Neural progenitor cell (in vitro differentiated cells): Measurements from ENCODE around the gene WASHC2C. TPM values are rescaled to one million over a fixed set of nuclear protein-coding genes. Genes with fewer than 3 reads are reported as not detected.
"Not testable (repeated sequence)": the region's sequence is repeated elsewhere in the genome, so short reads cannot be mapped to it uniquely, and the experiment has no call there.

Experiments
- DNase-seq: peaks from one replicate; pipeline ENCODE4 v3.0.0-alpha.2; 2016; ENCODE audit warnings: low spot score
- H2AFZ ChIP-seq: fragments of 200-600 bp; sonication (generic); replicated peaks from 2 replicates; pipeline ENCODE4 v1.6.1; 2016; ENCODE audit warnings: antibody characterized with exemption
- H3F3A ChIP-seq: fragments of 200-600 bp; sonication (generic); 2 replicates; pipeline ENCODE4 v1.6.1; 2016; ENCODE audit warnings: antibody characterized with exemption, low read depth
- H3K27ac ChIP-seq: fragments of 200-600 bp; sonication (generic); 2 replicates; pipeline ENCODE4 v1.5.1; 2016; ENCODE audit warnings: mild to moderate bottlenecking
- H3K27me3 ChIP-seq: fragments of 200-600 bp; sonication (generic); 2 replicates; pipeline ENCODE4 v1.6.1; 2016; ENCODE audit warnings: mild to moderate bottlenecking, moderate library complexity
- H3K36me3 ChIP-seq: fragments of 200-600 bp; sonication (generic); 2 replicates; pipeline ENCODE4 v1.5.1; 2016
- H3K4me1 ChIP-seq: fragments of 200-600 bp; sonication (generic); 2 replicates; pipeline ENCODE4 v1.6.1; 2016; ENCODE audit warnings: mixed run types
- H3K4me2 ChIP-seq: fragments of 200-600 bp; sonication (generic); 2 replicates; pipeline ENCODE4 v1.6.1; 2016
- H3K4me3 ChIP-seq: fragments of 200-600 bp; sonication (generic); 2 replicates; pipeline ENCODE4 v1.5.1; 2016
- H3K79me2 ChIP-seq: fragments of 200-600 bp; sonication (generic); 2 replicates; pipeline ENCODE4 v1.6.1; 2016; ENCODE audit warnings: low read depth
- H3K9ac ChIP-seq: fragments of 200-600 bp; sonication (generic); 2 replicates; pipeline ENCODE4 v1.6.1; 2016
- H3K9me3 ChIP-seq: fragments of 200-600 bp; sonication (generic); 2 replicates; pipeline ENCODE4 v1.5.1; 2016; ENCODE audit warnings: low read depth
- H4K20me1 ChIP-seq: fragments of 200-600 bp; sonication (generic); 2 replicates; pipeline ENCODE4 v1.6.1; 2016; ENCODE audit warnings: low read depth
- H3K27ac Mint-ChIP-seq: 3 replicates; pipeline ENCODE4 v1.8.0; 2021; ENCODE audit warnings: mixed read lengths
- H3K27me3 Mint-ChIP-seq: 2 replicates; pipeline ENCODE4 v1.8.0; 2022; ENCODE audit warnings: low read depth, mild to moderate bottlenecking, inconsistent platforms, moderate library complexity, mixed read lengths; ENCODE audit not compliant: insufficient read depth
- H3K36me3 Mint-ChIP-seq: 3 replicates; pipeline ENCODE4 v1.8.0; 2021; ENCODE audit warnings: mixed read lengths
- H3K4me1 Mint-ChIP-seq: 3 replicates; pipeline ENCODE4 v1.8.0; 2021; ENCODE audit warnings: mixed read lengths
- H3K4me3 Mint-ChIP-seq: 3 replicates; pipeline ENCODE4 v1.8.0; 2021; ENCODE audit warnings: mild to moderate bottlenecking, moderate library complexity, mixed read lengths
- H3K9me3 Mint-ChIP-seq: 3 replicates; pipeline ENCODE4 v1.8.0; 2020; ENCODE audit warnings: mixed read lengths
- total RNA-seq: library from RNA; depleted of rRNA; stranded (reverse); fragments of >200 nt; gene quantifications from 2 replicates; pipeline ENCODE4 v1.2.3, GENCODE V29; 2015; ENCODE audit warnings: low replicate concordance

WASHC2C gene
- 24.6 and 33.0 TPM in 2 replicates for total RNA-seq

- H3F3A ChIP-seq, H3K27me3 Mint-ChIP-seq, H3K36me3 ChIP-seq, H3K9me3 ChIP-seq, H3K4me1 ChIP-seq, H4K20me1 ChIP-seq, H3K36me3 Mint-ChIP-seq, H3K79me2 ChIP-seq, H3K9me3 Mint-ChIP-seq, H3K27ac ChIP-seq, H3K4me1 Mint-ChIP-seq: not testable (repeated sequence)
- Histone ChIP-seq H3K4me2 (peak within 1 kb of the TSS; percentile 72), H2AFZ (peak within 1 kb of the TSS; percentile 82), H3K4me3 (peak within 1 kb of the TSS; percentile 70), H3K9ac (peak within 1 kb of the TSS; percentile 84), H3K27me3 (peaks cover 12% of the 10 kb centered on the region)
- peak within 1 kb of the TSS; percentile 84 for H3K4me3 Mint-ChIP-seq
- H3K27ac Mint-ChIP-seq = peak within 1 kb of the TSS; percentile 74
- peak; percentile 85 for DNase-seq
Measured at GRCh38 chr10:45726703-45727420, at the start of gene WASHC2C. WASHC2C (plus strand) TSS chr10:45727266; CDS start chr10:45727318, 52 bp downstream.

DNA sequence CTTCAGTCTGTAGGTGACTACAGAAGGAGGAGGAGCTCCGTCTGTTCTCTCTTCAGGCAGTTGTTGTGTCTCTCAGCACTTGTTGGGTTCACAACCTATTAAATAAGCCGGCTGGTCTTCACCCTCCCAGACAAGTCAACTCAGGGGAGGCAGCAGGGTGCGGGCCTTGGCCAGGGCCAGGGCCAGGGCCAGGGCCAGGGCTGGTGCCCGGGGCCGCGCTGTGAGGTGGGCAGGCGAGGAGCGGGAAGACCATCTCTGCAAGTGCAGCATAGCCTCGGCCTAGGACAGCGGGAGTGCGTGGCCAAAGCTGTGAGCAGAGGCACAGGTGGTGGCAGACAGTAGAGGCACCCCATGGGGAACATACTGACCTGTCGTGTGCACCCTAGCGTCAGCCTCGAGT, 48.6 kb upstream of the WASHC2C start:
- H3K27ac Mint-ChIP-seq, H3K4me2 ChIP-seq, H3K27me3 Mint-ChIP-seq, H3F3A ChIP-seq, H3K4me3 ChIP-seq, H3K27ac ChIP-seq, H3K36me3 ChIP-seq, H3K79me2 ChIP-seq, H3K4me3 Mint-ChIP-seq, H3K9me3 Mint-ChIP-seq, H3K4me1 ChIP-seq, H3K9me3 ChIP-seq, H2AFZ ChIP-seq, H3K9ac ChIP-seq, H4K20me1 ChIP-seq, H3K4me1 Mint-ChIP-seq, H3K36me3 Mint-ChIP-seq, H3K27me3 ChIP-seq, DNase-seq: not testable (repeated sequence)

DNA sequence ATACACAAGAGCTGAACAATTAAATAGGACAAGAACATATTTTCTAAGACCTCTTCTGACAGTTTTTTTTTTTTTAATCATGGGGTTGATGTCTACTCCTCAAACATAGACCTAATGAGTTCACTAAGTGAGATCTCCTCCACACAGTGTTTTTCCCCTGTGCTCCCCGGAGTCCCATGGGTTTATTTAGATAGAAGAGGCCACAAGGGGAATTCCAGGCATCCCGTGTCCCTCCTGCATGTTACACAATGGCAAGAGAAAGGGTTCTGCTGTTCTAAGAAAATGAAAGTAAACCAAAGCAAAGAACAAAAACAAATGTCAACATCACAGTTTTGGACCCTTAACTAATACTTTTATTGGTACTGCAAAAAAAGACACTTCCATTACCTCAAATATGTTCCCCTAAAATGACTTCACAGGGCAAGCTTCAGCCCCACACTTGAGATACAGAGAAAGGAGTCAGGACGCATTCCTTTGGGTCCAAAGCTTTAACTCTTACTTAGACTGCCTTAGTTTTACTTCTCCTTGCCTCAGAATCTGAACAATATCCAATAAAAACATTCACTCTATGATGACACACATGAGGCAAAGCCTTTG, 16.8 kb upstream of the WASHC2C start:
- not testable (repeated sequence) for H3K9me3 Mint-ChIP-seq, H3K27me3 ChIP-seq, H3K36me3 Mint-ChIP-seq, H3K4me1 Mint-ChIP-seq, H3F3A ChIP-seq, H3K27ac Mint-ChIP-seq, H3K4me2 ChIP-seq, H3K79me2 ChIP-seq, DNase-seq, H3K4me3 ChIP-seq, H3K4me1 ChIP-seq, H3K4me3 Mint-ChIP-seq, H3K36me3 ChIP-seq, H3K9ac ChIP-seq, H3K9me3 ChIP-seq, H3K27me3 Mint-ChIP-seq, H3K27ac ChIP-seq, H4K20me1 ChIP-seq
- peak overlapping the region; percentile 2 for H2AFZ ChIP-seq

- not testable (repeated sequence) for H3K4me2 ChIP-seq, H3K27me3 Mint-ChIP-seq, H3K27ac Mint-ChIP-seq, H3K27ac ChIP-seq, H2AFZ ChIP-seq, H3F3A ChIP-seq, H3K9me3 Mint-ChIP-seq, H3K4me3 ChIP-seq, H3K4me1 Mint-ChIP-seq, H3K36me3 Mint-ChIP-seq, H3K9me3 ChIP-seq, H3K27me3 ChIP-seq, H3K4me3 Mint-ChIP-seq, DNase-seq, H3K36me3 ChIP-seq, H3K79me2 ChIP-seq, H3K4me1 ChIP-seq, H3K9ac ChIP-seq, H4K20me1 ChIP-seq
Measured at GRCh38 chr10:45711223-45711622, 15.8 kb upstream of the WASHC2C start.

DNA sequence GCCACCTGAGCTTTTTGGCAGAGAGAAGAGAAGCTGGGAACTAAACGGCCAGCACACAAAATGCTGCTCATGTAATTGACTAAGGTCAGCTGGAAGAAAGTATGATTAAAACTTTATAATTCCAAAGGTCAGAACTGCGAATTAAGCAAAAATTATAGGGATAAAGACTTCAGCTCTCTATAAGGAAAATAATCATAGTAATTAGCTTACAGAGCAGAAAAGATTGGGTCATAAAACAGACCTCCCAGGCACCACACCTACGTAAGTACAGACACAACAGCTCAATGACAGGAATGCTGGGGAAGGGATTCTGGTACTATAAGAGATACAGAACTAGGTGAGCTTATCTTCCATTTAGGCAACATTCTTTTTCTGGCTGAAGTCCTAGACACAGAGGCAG, 10.0 kb upstream of the WASHC2C start:
- not testable (repeated sequence) for H3K36me3 Mint-ChIP-seq, H3K36me3 ChIP-seq, H3K9me3 Mint-ChIP-seq, H3K4me1 Mint-ChIP-seq, H3K27ac ChIP-seq, H3K4me3 ChIP-seq, H3F3A ChIP-seq, H3K4me1 ChIP-seq, H3K27me3 Mint-ChIP-seq, H4K20me1 ChIP-seq, H3K4me3 Mint-ChIP-seq, DNase-seq, H3K9ac ChIP-seq, H3K79me2 ChIP-seq, H3K9me3 ChIP-seq, H2AFZ ChIP-seq, H3K4me2 ChIP-seq, H3K27ac Mint-ChIP-seq
- H3K27me3 ChIP-seq = peaks cover 30% of the 10 kb centered on the region

DNA sequence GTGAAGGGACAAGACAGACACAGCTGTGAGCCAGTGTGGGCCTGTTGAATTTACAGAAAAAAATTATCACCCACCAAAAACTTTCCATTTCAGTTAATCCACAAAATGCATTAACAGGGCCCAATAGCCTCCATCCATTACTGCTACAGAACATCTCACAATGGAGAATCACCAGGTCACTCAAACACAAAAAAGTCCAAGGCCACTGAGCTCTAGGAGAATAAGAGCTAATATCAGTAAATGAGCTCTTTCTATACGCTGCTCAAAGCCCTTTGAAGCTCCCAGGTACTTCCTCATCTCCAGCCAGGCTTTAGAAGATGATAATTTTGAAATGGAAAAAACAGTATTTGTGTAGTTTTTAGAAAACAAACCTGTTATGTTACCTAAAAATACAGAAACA, 9.4 kb upstream of the WASHC2C start:
- H3K27me3 Mint-ChIP-seq, H3K4me1 ChIP-seq, H3K4me1 Mint-ChIP-seq, H3F3A ChIP-seq, H3K36me3 ChIP-seq, H3K27ac ChIP-seq, H3K9me3 Mint-ChIP-seq, H3K79me2 ChIP-seq, H3K4me2 ChIP-seq, H3K4me3 Mint-ChIP-seq, H3K27ac Mint-ChIP-seq, H3K9me3 ChIP-seq, H2AFZ ChIP-seq, H3K9ac ChIP-seq, H3K36me3 Mint-ChIP-seq, H3K4me3 ChIP-seq, H4K20me1 ChIP-seq, DNase-seq: not testable (repeated sequence)
- H3K27me3 ChIP-seq = peaks cover 36% of the 10 kb centered on the region

- H3K4me3 Mint-ChIP-seq, H3K36me3 ChIP-seq, H4K20me1 ChIP-seq, H3K9ac ChIP-seq, H3K27me3 Mint-ChIP-seq, H3K36me3 Mint-ChIP-seq, H3K79me2 ChIP-seq, H3K27ac Mint-ChIP-seq, H3K4me1 ChIP-seq, H2AFZ ChIP-seq, DNase-seq, H3K27ac ChIP-seq, H3K4me3 ChIP-seq, H3K9me3 ChIP-seq, H3K4me1 Mint-ChIP-seq, H3K4me2 ChIP-seq, H3K9me3 Mint-ChIP-seq, H3F3A ChIP-seq: not testable (repeated sequence)
- H3K27me3 ChIP-seq = peaks cover 35% of the 10 kb centered on the region
Measured at GRCh38 chr10:45721503-45721902, 5.6 kb upstream of the WASHC2C start.

GRCh38 chr10:45723851-45724250, 3.2 kb upstream of the WASHC2C start:
- not testable (repeated sequence) for H3K9me3 ChIP-seq, H3K4me3 Mint-ChIP-seq, H3K9me3 Mint-ChIP-seq, H2AFZ ChIP-seq, H3K27ac ChIP-seq, H3K9ac ChIP-seq, H3K27ac Mint-ChIP-seq, DNase-seq, H3K4me2 ChIP-seq, H3K4me1 ChIP-seq, H3K27me3 Mint-ChIP-seq, H3F3A ChIP-seq, H4K20me1 ChIP-seq, H3K36me3 Mint-ChIP-seq, H3K4me3 ChIP-seq, H3K36me3 ChIP-seq, H3K4me1 Mint-ChIP-seq, H3K79me2 ChIP-seq
- H3K27me3 ChIP-seq = peaks cover 17% of the 10 kb centered on the region
